Erythroblast (primary cell): ENCODE results near the gene MAS1L.
A peak's percentile ranks its signal among the peaks of the same experiment; 100 is the strongest.
"Not testable (repeated sequence)": the region's sequence is repeated elsewhere in the genome, so short reads cannot be mapped to it uniquely, and the experiment has no call there.

Experiments used
- DNase-seq, 2 experiments: peaks; one replicate each; lab custom pipeline; 2025; lab: John Stamatoyannopoulos, UW
- GATA1 ChIP-seq: IDR thresholded peaks from 2 replicates; pipeline ENCODE4 v1.6.1; 2011; ENCODE audit warnings: low read depth, mild to moderate bottlenecking, control low read depth, low read length, moderate library complexity
- POLR2A ChIP-seq: IDR thresholded peaks from 2 replicates; pipeline ENCODE4 v1.6.1; 2011; ENCODE audit warnings: mild to moderate bottlenecking, low read length

MAS1L gene

GRCh38 chr6:29483186-29483585 is 4.6 kb downstream of the MAS1L start:
- no peak for DNase-seq
- TF ChIP-seq POLR2A (no peak), GATA1 (no peak)

DNA sequence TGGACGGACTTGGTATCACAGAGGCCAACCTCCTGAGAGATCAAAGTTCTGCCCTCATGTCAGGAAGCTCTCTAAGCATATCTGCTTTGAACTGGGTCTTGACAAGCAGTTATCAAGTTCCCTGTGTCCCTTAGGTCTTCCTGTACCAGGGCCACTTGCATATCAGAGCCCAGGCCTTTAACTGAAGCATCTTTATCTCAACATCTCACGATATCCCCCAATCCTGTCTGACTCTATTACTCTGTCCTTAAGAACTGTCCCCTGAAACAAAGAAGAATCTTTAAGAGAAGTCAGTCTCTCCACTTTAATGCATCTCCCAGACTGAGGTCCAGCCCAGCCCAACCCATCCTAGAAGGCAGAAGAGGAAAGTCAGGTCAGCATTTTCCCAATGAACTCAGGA is 8.2 kb downstream of the MAS1L start:
- DNase-seq: no peak
- no peak for TF ChIP-seq POLR2A
- no peak for TF ChIP-seq GATA1

GRCh38 chr6:29478740-29479139 is 9.0 kb downstream of the MAS1L start:
- TF ChIP-seq GATA1: no peak
- no peak for TF ChIP-seq POLR2A
- no peak for DNase-seq

DNA sequence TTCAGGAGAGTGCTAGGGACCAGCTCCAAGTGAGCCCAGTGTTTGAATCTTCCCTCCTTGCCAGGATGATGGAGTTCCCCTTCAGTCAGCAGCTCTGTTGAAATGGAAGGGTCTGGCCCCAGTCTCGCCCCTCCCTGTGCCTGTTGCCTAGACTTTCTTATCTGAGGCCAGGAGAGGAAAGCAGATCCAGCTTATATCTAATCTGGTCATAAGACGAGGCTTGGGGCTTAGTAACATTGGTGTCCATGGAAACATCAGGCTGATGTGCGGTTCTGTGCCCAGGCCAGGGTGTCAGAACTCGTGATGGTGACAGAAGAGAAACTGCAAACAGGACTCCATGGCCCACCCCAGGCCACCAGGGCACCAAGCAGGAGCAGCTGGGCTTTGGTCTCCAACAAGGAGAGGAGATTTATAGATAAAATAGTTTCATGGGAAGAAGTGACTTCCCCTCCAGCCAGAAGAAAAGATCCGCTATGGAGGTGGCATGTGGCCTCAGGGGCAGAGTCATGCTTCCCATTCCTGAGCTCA is 9.8 kb downstream of the MAS1L start:
- DNase-seq: peak; percentile 13 to 74
- TF ChIP-seq GATA1 (no peak), POLR2A (no peak)

- TF ChIP-seq POLR2A: no peak
- no peak for TF ChIP-seq GATA1
- no peak for DNase-seq
Measured at GRCh38 chr6:29474996-29475395, 12.8 kb downstream of the MAS1L start.

GRCh38 chr6:29466241-29466640 is 21.5 kb downstream of the MAS1L start:
- no peak for DNase-seq
- TF ChIP-seq POLR2A (no peak), GATA1 (no peak)

- TF ChIP-seq GATA1: no peak
- TF ChIP-seq POLR2A: no peak
- DNase-seq: no peak
Measured at GRCh38 chr6:29465801-29466200, 22.0 kb downstream of the MAS1L start.

DNA sequence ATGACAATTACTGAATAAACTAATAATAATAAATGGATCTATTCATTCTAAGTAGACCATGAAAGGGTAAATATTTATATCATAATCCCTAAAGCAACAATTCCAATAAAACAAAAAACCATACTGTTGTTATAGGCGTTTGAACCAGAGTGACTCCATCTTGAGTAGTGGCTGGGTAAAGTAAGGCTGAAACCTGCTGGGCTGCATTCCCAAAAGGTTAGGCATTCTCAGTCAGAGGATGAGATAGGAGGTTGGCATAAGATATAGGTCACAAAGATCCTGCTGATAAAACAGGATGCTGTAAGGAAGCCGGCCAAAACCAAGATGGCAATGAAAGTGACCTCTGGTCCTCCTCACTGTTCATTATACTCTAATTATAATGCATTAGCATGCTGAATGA is 22.5 kb downstream of the MAS1L start:
- no peak for TF ChIP-seq GATA1
- no peak for TF ChIP-seq POLR2A
- no peak for DNase-seq

DNA sequence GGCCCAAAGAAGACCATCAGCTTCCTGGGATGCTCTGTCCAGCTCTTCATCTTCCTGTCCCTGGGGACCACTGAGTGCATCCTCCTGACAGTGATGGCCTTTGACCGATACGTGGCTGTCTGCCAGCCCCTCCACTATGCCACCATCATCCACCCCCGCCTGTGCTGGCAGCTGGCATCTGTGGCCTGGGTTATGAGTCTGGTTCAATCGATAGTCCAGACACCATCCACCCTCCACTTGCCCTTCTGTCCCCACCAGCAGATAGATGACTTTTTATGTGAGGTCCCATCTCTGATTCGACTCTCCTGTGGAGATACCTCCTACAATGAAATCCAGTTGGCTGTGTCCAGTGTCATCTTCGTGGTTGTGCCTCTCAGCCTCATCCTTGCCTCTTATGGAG is 25.7 kb downstream of the MAS1L start:
- DNase-seq: no peak
- no peak for TF ChIP-seq POLR2A
- TF ChIP-seq GATA1: no peak

DNA sequence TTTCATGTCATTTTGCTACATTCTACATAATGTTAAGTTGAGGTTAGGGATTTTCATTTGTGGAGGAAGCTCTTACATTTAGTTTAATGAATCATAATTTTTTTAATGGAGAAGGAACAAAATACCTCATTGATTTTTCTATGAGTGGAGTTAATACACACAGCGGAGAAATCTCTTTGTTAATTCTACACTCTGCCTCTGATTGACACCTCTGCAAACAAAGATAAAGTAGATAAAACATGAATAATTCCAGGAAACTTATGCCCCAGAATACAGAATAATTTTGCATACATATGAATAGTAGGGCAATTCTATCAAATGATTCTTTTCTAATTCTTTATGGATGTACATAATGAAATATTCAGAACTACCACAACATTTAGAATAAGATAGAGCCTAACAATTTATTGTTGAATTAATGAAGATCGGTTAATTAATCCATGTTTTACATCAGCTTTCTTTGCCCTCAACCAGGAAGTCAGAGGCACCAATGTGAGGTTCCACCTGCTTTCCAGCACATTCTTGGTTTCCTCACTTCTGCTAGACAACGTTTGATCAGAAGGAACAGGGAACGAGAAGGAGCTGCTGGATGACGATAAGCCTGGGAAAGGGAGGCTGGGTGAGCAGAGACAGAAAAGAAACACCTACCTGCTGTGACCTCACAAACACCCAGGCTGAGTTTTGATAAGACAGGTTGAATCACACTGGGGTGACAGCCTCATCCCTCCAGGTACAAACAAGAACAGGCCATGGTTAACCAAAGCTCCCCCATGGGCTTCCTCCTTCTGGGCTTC is 26.5 kb downstream of the MAS1L start:
- TF ChIP-seq POLR2A (no peak), GATA1 (no peak)
- DNase-seq: no peak

DNA sequence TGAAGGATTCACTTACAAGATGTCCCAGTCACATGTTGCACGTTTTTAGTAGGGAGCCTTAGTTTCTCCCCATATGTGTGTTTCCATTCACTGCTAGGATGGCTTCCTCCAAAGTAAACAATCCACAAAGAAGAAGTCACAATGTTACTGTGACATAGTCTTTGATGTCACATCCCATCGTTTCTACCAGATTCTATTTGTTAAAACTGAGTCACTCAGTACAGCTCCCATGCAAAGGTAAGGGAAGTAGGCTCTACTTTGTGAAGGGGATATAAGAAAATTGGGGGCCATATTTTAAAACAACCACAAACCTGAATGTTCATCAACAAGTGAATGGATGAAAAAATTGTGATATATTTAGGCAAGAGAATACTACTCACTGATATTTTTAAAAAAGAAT is 30.8 kb downstream of the MAS1L start, which contains the start of the genes OR11A1 and OR2H1:
OR11A1 (minus strand) TSS at position 101 of the 400 bp plus-strand sequence. CDS start 29,430 bp downstream, outside the sequence.
OR2H1 (plus strand) TSS at position 185 of the 400 bp plus-strand sequence. CDS start 4,615 bp downstream, outside the sequence.
- TF ChIP-seq GATA1 (no peak), POLR2A (no peak)
- DNase-seq: no peak

DNA sequence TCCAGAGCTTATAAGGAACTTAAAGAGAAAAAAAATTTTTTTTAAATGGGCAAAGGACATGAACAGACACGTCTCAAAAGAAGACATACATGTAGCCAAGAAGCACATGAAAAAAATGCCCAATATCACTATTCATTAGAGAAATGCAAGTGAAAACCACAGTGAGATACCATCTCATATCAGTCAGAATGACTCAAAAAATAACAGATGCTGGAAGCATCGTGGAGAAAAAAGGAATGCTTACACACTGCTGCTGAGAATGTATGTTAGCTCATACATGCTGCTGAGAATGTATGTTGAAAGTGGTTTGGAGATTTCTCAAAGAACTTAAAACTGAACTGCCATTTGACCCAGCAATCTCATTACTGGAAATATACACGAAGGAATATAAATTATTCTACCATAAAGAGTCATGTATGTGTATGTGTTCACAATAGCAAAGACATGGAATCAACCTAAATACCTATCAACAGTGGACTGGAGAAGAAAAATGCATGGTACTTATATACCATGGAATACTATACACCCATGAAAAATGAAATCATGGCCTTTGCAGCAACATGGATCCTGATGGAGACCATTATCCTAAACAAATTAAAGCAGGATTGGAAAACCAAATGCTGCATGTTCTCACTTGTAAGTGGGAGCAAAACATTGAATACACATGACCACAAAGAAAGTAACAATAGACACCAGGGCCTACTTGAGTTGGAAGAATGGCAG is 36.1 kb downstream of the MAS1L start:
- peak in 1 of 2 experiments; percentile 12 for DNase-seq
- TF ChIP-seq POLR2A: no peak
- TF ChIP-seq GATA1: no peak

GRCh38 chr6:29447670-29448069 is 40.1 kb downstream of the MAS1L start:
- no peak for DNase-seq
- TF ChIP-seq POLR2A (no peak), GATA1 (no peak)

DNA sequence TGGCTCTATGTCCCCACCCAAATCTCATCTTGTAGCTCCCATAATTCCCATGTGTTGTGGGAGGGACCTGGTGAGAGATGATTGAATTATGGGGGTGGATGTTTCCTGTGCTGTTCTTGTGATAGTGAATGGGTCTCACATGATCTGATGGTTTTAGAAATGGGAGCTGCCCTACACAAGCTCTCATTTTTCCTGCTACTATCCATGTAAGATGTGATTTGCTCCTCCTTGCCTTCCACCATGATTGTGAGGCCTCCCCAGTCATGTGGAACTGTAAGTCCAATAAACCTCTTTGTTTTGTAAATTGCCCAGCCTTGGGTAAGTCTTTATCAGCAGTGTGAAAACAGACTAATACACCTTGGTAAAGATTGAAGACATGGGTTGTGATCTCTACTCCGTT is 43.7 kb downstream of the MAS1L start:
- not testable (repeated sequence) for DNase-seq

DNA sequence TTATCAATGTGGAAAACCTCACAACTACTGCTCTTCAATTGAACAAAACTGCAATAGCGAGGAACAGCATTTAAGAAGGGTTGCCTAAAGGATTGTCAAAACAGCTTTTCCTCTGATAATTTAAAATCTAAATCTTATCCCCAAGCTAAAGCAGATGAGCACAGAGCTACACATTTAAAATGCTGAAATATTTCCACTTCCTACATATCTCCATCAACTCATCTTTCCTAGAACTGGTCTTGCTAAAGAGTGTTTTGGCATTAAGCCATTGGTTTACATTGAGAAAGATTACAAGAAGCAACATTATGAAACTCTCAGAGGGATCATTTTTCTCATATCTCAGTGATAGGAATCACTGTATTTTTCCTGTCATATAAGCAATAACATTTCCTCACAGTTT is 45.0 kb downstream of the MAS1L start:
- no peak for TF ChIP-seq GATA1
- TF ChIP-seq POLR2A: no peak
- DNase-seq: peak in 1 of 2 experiments; percentile 22

DNA sequence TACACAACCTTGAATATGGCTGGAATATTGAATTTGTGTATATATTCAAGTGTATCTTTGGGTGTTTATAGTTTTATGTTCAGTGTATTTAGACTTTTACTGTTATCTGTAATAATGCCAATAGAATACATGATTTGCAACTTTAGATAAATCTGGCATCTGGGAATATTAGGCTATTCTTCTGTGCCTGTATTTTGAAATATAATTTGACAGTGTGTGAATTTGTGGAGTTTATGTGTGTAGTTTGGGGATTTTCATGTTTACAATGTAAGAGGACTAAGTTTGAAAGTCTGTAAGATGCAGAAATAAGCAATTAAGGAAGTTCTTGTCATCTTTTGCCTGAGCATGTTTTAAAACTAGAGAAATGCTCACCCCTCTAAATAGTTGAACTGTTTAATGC is 48.8 kb downstream of the MAS1L start, which contains the start of gene OR10C1:
OR10C1 (plus strand) TSS at position 301 of the 400 bp plus-strand sequence. CDS start 710 bp downstream, outside the sequence.
- no peak for DNase-seq
- TF ChIP-seq POLR2A (no peak), GATA1 (no peak)

GRCh38 chr6:29436730-29437129 is 51.0 kb downstream of the MAS1L start:
- peak in 1 of 2 experiments; percentile 2 for DNase-seq
